ENCODE measurements around the gene EPHA6.

Gene EPHA6

GRCh38 chr3:97674461-97674860 is 860.1 kb downstream of the EPHA6 start:
- in situ Hi-C loops (cut with HindIII; ENCODE audit: low sequenced_read_pairs): no loop called here
- no peak for DNase-seq (ENCODE audit: low read depth)
- no peak for TF ChIP-seq CTCF (IDR thresholded peaks at IDR 0.05; ENCODE audit: low read depth, low read length, missing control alignments)
- H3K4me3 ChIP-seq (ENCODE audit: low read depth, low read length): no peak overlapping the region

- DNase-seq (ENCODE audit: low read depth): no peak
- no peak overlapping the region for H3K4me3 ChIP-seq (ENCODE audit: low read depth, low read length)
- TF ChIP-seq CTCF (IDR thresholded peaks at IDR 0.05; ENCODE audit: low read depth, low read length, missing control alignments): no peak
- in situ Hi-C loops (cut with HindIII; ENCODE audit: low sequenced_read_pairs): no loop called here
Measured at GRCh38 chr3:97680210-97680609, 865.8 kb downstream of the EPHA6 start.

GRCh38 chr3:97680696-97681095 is 866.3 kb downstream of the EPHA6 start:
- in situ Hi-C loops (cut with HindIII; ENCODE audit: low sequenced_read_pairs): no loop called here
- no peak overlapping the region for H3K4me3 ChIP-seq (ENCODE audit: low read depth, low read length)
- no peak for TF ChIP-seq CTCF (IDR thresholded peaks at IDR 0.05; ENCODE audit: low read depth, low read length, missing control alignments)
- no peak for DNase-seq (ENCODE audit: low read depth)

GRCh38 chr3:97684490-97684889 is 870.1 kb downstream of the EPHA6 start:
- TF ChIP-seq CTCF (IDR thresholded peaks at IDR 0.05; ENCODE audit: low read depth, low read length, missing control alignments): no peak
- in situ Hi-C loops (cut with HindIII; ENCODE audit: low sequenced_read_pairs): no loop called here
- no peak overlapping the region for H3K4me3 ChIP-seq (ENCODE audit: low read depth, low read length)
- DNase-seq (ENCODE audit: low read depth): no peak

GRCh38 chr3:97686258-97686657 is 871.9 kb downstream of the EPHA6 start:
- no peak for TF ChIP-seq CTCF (IDR thresholded peaks at IDR 0.05; ENCODE audit: low read depth, low read length, missing control alignments)
- H3K4me3 ChIP-seq (ENCODE audit: low read depth, low read length): no peak overlapping the region
- in situ Hi-C loops (cut with HindIII; ENCODE audit: low sequenced_read_pairs): no loop called here
- no peak for DNase-seq (ENCODE audit: low read depth)

GRCh38 chr3:97687734-97688133 is 873.3 kb downstream of the EPHA6 start:
- no peak overlapping the region for H3K4me3 ChIP-seq (ENCODE audit: low read depth, low read length)
- no peak for DNase-seq (ENCODE audit: low read depth)
- no peak for TF ChIP-seq CTCF (IDR thresholded peaks at IDR 0.05; ENCODE audit: low read depth, low read length, missing control alignments)
- in situ Hi-C loops (cut with HindIII; ENCODE audit: low sequenced_read_pairs): no loop called here

GRCh38 chr3:97689111-97689510 is 874.7 kb downstream of the EPHA6 start:
- in situ Hi-C loops (cut with HindIII; ENCODE audit: low sequenced_read_pairs): no loop called here
- no peak for TF ChIP-seq CTCF (IDR thresholded peaks at IDR 0.05; ENCODE audit: low read depth, low read length, missing control alignments)
- DNase-seq (ENCODE audit: low read depth): no peak
- H3K4me3 ChIP-seq (ENCODE audit: low read depth, low read length): no peak overlapping the region

All from astrocyte of the cerebellum (primary cell).